H9 (cell line): ENCODE data around the gene KAT6B. TPM values are rescaled to one million over a fixed set of nuclear protein-coding genes. Genes with fewer than 3 reads are reported as not detected.

ENCODE experiments used
- DNase-seq: peaks from one replicate; pipeline ENCODE4 v3.0.0-alpha.2; 2017
- H2AFZ ChIP-seq: one replicate; pipeline ENCODE4 v1.6.1; 2013; ENCODE audit warnings: mild to moderate bottlenecking, low read length, control low read depth, moderate library complexity
- H2AK5ac ChIP-seq: 2 replicates; pipeline ENCODE4 v1.6.1; 2013; ENCODE audit warnings: low read length, control low read depth, mixed read lengths; ENCODE audit not compliant: insufficient read length
- H2BK120ac ChIP-seq: one replicate; pipeline ENCODE4 v1.6.1; 2013; ENCODE audit warnings: low read depth, mild to moderate bottlenecking, low read length, control low read depth, inconsistent platforms; ENCODE audit not compliant: poor library complexity, severe bottlenecking
- H2BK12ac ChIP-seq: 2 replicates; pipeline ENCODE4 v1.6.1; 2013; ENCODE audit warnings: low read length, control low read depth, mixed read lengths, low read depth; ENCODE audit not compliant: insufficient read length
- H2BK15ac ChIP-seq: 2 replicates; pipeline ENCODE4 v1.6.1; 2013; ENCODE audit warnings: low read depth, low read length, control low read depth
- H2BK20ac ChIP-seq: one replicate; pipeline ENCODE4 v1.6.1; 2013; ENCODE audit warnings: low read depth, mild to moderate bottlenecking, low read length, control low read depth, inconsistent platforms; ENCODE audit not compliant: poor library complexity, severe bottlenecking
- H2BK5ac ChIP-seq: 2 replicates; pipeline ENCODE4 v1.6.1; 2013; ENCODE audit warnings: low read length, control low read depth, mixed read lengths; ENCODE audit not compliant: insufficient read length
- H3K14ac ChIP-seq: 2 replicates; pipeline ENCODE4 v1.6.1; 2013; ENCODE audit warnings: low read length, control low read depth; ENCODE audit not compliant: insufficient read depth
- H3K18ac ChIP-seq: 2 replicates; pipeline ENCODE4 v1.6.1; 2013; ENCODE audit warnings: low read depth, mild to moderate bottlenecking, mixed read lengths, low read length, control low read depth; ENCODE audit not compliant: insufficient read length
- H3K23ac ChIP-seq: 2 replicates; pipeline ENCODE4 v1.6.1; 2013; ENCODE audit warnings: low read length, control low read depth, mixed read lengths, low read depth; ENCODE audit not compliant: insufficient read length
- H3K23me2 ChIP-seq: 2 replicates; pipeline ENCODE4 v1.6.1; 2013; ENCODE audit warnings: low read depth, mild to moderate bottlenecking, mixed read lengths, low read length, control low read depth; ENCODE audit not compliant: insufficient read length, poor library complexity, severe bottlenecking
- H3K27ac ChIP-seq: 2 replicates; pipeline ENCODE4 v1.5.1; 2013; ENCODE audit warnings: low read length, control low read depth, mixed read lengths, low read depth; ENCODE audit not compliant: insufficient read length
- H3K27me3 ChIP-seq: 2 replicates; pipeline ENCODE4 v1.6.1; 2013; ENCODE audit warnings: low read length, control low read depth, inconsistent platforms; ENCODE audit not compliant: insufficient read depth
- H3K4ac ChIP-seq: 2 replicates; pipeline ENCODE4 v1.6.1; 2013; ENCODE audit warnings: low read depth, mild to moderate bottlenecking, control low read depth, inconsistent platforms, low read length, moderate library complexity
- H3K4me1 ChIP-seq: 2 replicates; pipeline ENCODE4 v1.6.1; 2013; ENCODE audit warnings: low read length, control low read depth, inconsistent platforms; ENCODE audit not compliant: insufficient read depth
- H3K4me2 ChIP-seq: 2 replicates; pipeline ENCODE4 v1.6.1; 2013; ENCODE audit warnings: low read length, control low read depth, mixed read lengths; ENCODE audit not compliant: insufficient read length, insufficient read depth
- H3K56ac ChIP-seq: 2 replicates; pipeline ENCODE4 v1.6.1; 2013; ENCODE audit warnings: low read depth, mild to moderate bottlenecking, mixed read lengths, low read length, control low read depth; ENCODE audit not compliant: insufficient read length
- H3K79me1 ChIP-seq: 2 replicates; pipeline ENCODE4 v1.6.1; 2013; ENCODE audit warnings: low read depth, mild to moderate bottlenecking, moderate library complexity, low read length, control low read depth, inconsistent platforms; ENCODE audit not compliant: insufficient read depth, poor library complexity, severe bottlenecking
- H3K79me2 ChIP-seq: 2 replicates; pipeline ENCODE4 v1.6.1; 2013; ENCODE audit warnings: low read length, control low read depth, inconsistent platforms; ENCODE audit not compliant: insufficient read depth
- H3K9ac ChIP-seq: 2 replicates; pipeline ENCODE4 v1.6.1; 2013; ENCODE audit warnings: low read length, control low read depth, mixed read lengths; ENCODE audit not compliant: insufficient read length; ENCODE audit errors: extremely low read depth
- H3K9me3 ChIP-seq: one replicate; pipeline ENCODE4 v1.6.1; 2013; ENCODE audit warnings: low read depth, low read length, inconsistent platforms; ENCODE audit not compliant: control insufficient read depth
- H3T11ph ChIP-seq: one replicate; pipeline ENCODE4 v1.6.1; 2013; ENCODE audit warnings: mild to moderate bottlenecking, low read length, control low read depth, inconsistent platforms
- H4K20me1 ChIP-seq: one replicate; pipeline ENCODE4 v1.6.1; 2013; ENCODE audit not compliant: control insufficient read depth, insufficient read length, insufficient read depth
- H4K5ac ChIP-seq: 2 replicates; pipeline ENCODE4 v1.6.1; 2013; ENCODE audit warnings: low read depth, mild to moderate bottlenecking, mixed read lengths, low read length, control low read depth; ENCODE audit not compliant: insufficient read length
- H4K8ac ChIP-seq: replicated peaks from 2 replicates; pipeline ENCODE4 v1.6.1; 2013; ENCODE audit warnings: low read length, control low read depth, mixed read lengths, low read depth; ENCODE audit not compliant: insufficient read length
- H4K91ac ChIP-seq: 2 replicates; pipeline ENCODE4 v1.6.1; 2013; ENCODE audit warnings: low read depth, mild to moderate bottlenecking, moderate library complexity, mixed read lengths, low read length, control low read depth; ENCODE audit not compliant: insufficient read length
- H3K27ac Mint-ChIP-seq, 3 experiments: 2 replicates in 2 of 3; 3 replicates in 1 of 3; pipeline ENCODE4 v1.8.0; 2020 to 2021; ENCODE audit warnings: mixed read lengths in 3 of 3, mild to moderate bottlenecking in 1 of 3, moderate library complexity in 1 of 3
- H3K27me3 Mint-ChIP-seq: 2 replicates; pipeline ENCODE4 v1.8.0; 2021; ENCODE audit warnings: low read depth, mild to moderate bottlenecking, moderate library complexity, mixed read lengths
- H3K36me3 Mint-ChIP-seq, 3 experiments: 2 replicates in 2 of 3; 3 replicates in 1 of 3; pipeline ENCODE4 v1.8.0; 2020 to 2021; ENCODE audit warnings: low read depth in 3 of 3, mixed read lengths in 3 of 3; ENCODE audit not compliant: insufficient read depth in 1 of 3
- H3K4me1 Mint-ChIP-seq, 2 experiments: 2 replicates each; pipeline ENCODE4 v1.8.0; 2020; ENCODE audit warnings: mixed read lengths in 2 of 2
- H3K4me3 Mint-ChIP-seq, 2 experiments: 2 replicates in 1 of 2; 3 replicates in 1 of 2; pipeline ENCODE4 v1.8.0; 2020 to 2021; ENCODE audit warnings: mild to moderate bottlenecking in 2 of 2, mixed read lengths in 2 of 2, moderate library complexity in 1 of 2
- H3K9me3 Mint-ChIP-seq, 2 experiments: 2 replicates in 1 of 2; 3 replicates in 1 of 2; pipeline ENCODE4 v1.8.0; 2020; ENCODE audit warnings: mild to moderate bottlenecking in 2 of 2, mixed read lengths in 2 of 2, moderate library complexity in 1 of 2
- WGBS: extraction: QIAGEN DNeasy Blood & Tissue Kit; methylation state at CpG from one replicate; pipeline ENCODE4 v1.1.7; 2013; ENCODE audit warnings: missing lambda C conversion rate, low lambda C conversion rate, mixed read lengths; ENCODE audit not compliant: insufficient read length; ENCODE audit errors: extremely low coverage; 5-methylcytosine and 5-hydroxymethylcytosine counted together
- total RNA-seq: library from RNA; stranded (reverse); gene quantifications from 2 replicates; pipeline ENCODE4 v1.2.1, GENCODE V29; 2021
- TF ChIP-seq, protein P1 (sequence below): fragments of 200-600 bp; sonication (generic); conservative IDR thresholded peaks from 3 replicates; pipeline ENCODE4 v1.8.0; 2021; ENCODE audit warnings: antibody characterized with exemption, mild to moderate bottlenecking

The KAT6B gene
- total RNA-seq, 1 experiment from 2014 or later: 34.2 TPM

DNA sequence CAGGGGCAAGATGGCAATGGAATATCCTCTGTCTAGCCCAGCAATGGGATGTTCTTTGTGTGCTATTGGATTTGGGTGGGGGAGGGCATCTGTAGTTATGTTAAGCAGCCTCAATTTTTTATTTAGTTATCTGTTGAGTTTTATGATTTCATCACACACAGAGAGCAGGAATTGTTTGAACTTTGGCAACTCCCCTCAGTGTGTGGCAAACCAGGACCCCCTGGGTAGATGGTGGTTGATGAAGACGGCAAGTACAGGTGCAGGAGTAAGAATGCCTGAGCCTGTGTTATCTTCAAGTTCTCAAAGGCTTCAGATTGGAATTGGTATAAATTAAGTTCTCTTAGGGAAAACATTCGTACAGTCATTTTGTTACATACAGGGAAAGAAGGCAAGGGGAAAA, 142.7 kb downstream of the KAT6B start:
- Mint-ChIP-seq H3K27ac (peak overlapping the region in 1 of 3 experiments; percentile 25; a peak in 3 of 7 replicates), H3K4me1 (peaks cover 22% of the 10 kb centered on the region in 2 experiments), H3K27me3 (no peaks in the 10 kb centered on the region), H3K36me3 (peaks cover 3 to 6% (median 6%) of the 10 kb centered on the region in 3 experiments; a peak in 6 of 7 replicates), H3K4me3 (no peak overlapping the region), H3K9me3 (peaks cover 3 to 4% of the 10 kb centered on the region in 2 experiments; a peak in 3 of 5 replicates)
- no peak overlapping the region for H4K8ac ChIP-seq
- no peak overlapping the region for H2BK120ac ChIP-seq
- no CpG with 5 or more reads among the region's 2 CpGs for WGBS
- H3T11ph ChIP-seq: no peak overlapping the region
- no peak overlapping the region for H3K56ac ChIP-seq
- H2BK15ac ChIP-seq: no peak overlapping the region
- H3K9me3 ChIP-seq: no peaks in the 10 kb centered on the region
- H3K27ac ChIP-seq: no peak overlapping the region
- H2AK5ac ChIP-seq: no peak overlapping the region
- H3K4ac ChIP-seq: no peak overlapping the region
- H3K79me2 ChIP-seq: no peaks in the 10 kb centered on the region
- H2BK20ac ChIP-seq: no peak overlapping the region
- DNase-seq: no peak
- H3K79me1 ChIP-seq: peaks cover 3% of the 10 kb centered on the region
- no peaks in the 10 kb centered on the region for H4K20me1 ChIP-seq
- no peak overlapping the region for H2BK12ac ChIP-seq
- no peak overlapping the region for H2AFZ ChIP-seq
- no peak overlapping the region for H3K18ac ChIP-seq
- no peaks in the 10 kb centered on the region for H3K27me3 ChIP-seq
- H4K91ac ChIP-seq: no peak overlapping the region
- H2BK5ac ChIP-seq: no peak overlapping the region
- H4K5ac ChIP-seq: no peak overlapping the region
- H3K23ac ChIP-seq: no peak overlapping the region
- peaks cover 3% of the 10 kb centered on the region; the same call in 1 of the 2 replicates for H3K4me1 ChIP-seq
- no peak overlapping the region for H3K14ac ChIP-seq
- H3K23me2 ChIP-seq: no peaks in the 10 kb centered on the region
- H3K9ac ChIP-seq: no peak overlapping the region
- no peak overlapping the region for H3K4me2 ChIP-seq
- TF ChIP-seq, protein P1, sequence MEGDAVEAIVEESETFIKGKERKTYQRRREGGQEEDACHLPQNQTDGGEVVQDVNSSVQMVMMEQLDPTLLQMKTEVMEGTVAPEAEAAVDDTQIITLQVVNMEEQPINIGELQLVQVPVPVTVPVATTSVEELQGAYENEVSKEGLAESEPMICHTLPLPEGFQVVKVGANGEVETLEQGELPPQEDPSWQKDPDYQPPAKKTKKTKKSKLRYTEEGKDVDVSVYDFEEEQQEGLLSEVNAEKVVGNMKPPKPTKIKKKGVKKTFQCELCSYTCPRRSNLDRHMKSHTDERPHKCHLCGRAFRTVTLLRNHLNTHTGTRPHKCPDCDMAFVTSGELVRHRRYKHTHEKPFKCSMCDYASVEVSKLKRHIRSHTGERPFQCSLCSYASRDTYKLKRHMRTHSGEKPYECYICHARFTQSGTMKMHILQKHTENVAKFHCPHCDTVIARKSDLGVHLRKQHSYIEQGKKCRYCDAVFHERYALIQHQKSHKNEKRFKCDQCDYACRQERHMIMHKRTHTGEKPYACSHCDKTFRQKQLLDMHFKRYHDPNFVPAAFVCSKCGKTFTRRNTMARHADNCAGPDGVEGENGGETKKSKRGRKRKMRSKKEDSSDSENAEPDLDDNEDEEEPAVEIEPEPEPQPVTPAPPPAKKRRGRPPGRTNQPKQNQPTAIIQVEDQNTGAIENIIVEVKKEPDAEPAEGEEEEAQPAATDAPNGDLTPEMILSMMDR: no peak
